Measurements from ENCODE around the gene NRXN3. TPM values are rescaled to one million over a fixed set of nuclear protein-coding genes. Genes with fewer than 3 reads are reported as not detected.

NRXN3 gene
- total and polyA plus RNA-seq, 4 donors = 1.4 to 8.3 (median 4.4) TPM

GRCh38 chr14:78450669-78451318 is 280.6 kb downstream of the NRXN3 start:
- no peaks in the 10 kb centered on the region for H3K27me3 ChIP-seq (ENCODE audit: control insufficient read depth in 3 of 3, insufficient read depth in 3 of 3, low read length in 2 of 3)
- no peaks in the 10 kb centered on the region for H3K36me3 ChIP-seq (ENCODE audit: control insufficient read depth in 4 of 4, insufficient read depth in 4 of 4, low read length in 4 of 4)
- 73 to 75% methylated on average over 6 of the region's 6 CpGs for WGBS, 2 donors
- peak; percentile 61 for ATAC-seq (ENCODE audit: insufficient read depth, low FRiP score)
- H3K4me1 ChIP-seq (ENCODE audit: control insufficient read depth in 5 of 5, insufficient read depth in 5 of 5, low read length in 5 of 5) = no peaks in the 10 kb centered on the region
- no peak overlapping the region for H3K4me3 ChIP-seq
- no peak for DNase-seq
- TF ChIP-seq, protein P1, sequence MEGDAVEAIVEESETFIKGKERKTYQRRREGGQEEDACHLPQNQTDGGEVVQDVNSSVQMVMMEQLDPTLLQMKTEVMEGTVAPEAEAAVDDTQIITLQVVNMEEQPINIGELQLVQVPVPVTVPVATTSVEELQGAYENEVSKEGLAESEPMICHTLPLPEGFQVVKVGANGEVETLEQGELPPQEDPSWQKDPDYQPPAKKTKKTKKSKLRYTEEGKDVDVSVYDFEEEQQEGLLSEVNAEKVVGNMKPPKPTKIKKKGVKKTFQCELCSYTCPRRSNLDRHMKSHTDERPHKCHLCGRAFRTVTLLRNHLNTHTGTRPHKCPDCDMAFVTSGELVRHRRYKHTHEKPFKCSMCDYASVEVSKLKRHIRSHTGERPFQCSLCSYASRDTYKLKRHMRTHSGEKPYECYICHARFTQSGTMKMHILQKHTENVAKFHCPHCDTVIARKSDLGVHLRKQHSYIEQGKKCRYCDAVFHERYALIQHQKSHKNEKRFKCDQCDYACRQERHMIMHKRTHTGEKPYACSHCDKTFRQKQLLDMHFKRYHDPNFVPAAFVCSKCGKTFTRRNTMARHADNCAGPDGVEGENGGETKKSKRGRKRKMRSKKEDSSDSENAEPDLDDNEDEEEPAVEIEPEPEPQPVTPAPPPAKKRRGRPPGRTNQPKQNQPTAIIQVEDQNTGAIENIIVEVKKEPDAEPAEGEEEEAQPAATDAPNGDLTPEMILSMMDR (IDR thresholded peaks at IDR 0.05; ENCODE audit: control extremely low read depth, extremely low read depth) = no peak
- no peak overlapping the region for H3K27ac ChIP-seq (ENCODE audit: low read depth in 1 of 2, low read length in 1 of 2)
- no peaks in the 10 kb centered on the region for H3K9me3 ChIP-seq (ENCODE audit: control insufficient read depth in 4 of 4, insufficient read depth in 3 of 4, low read length in 3 of 4)
- H3K9ac ChIP-seq (ENCODE audit: insufficient read depth in 1 of 2, low read length in 2 of 2) = no peak overlapping the region

DNA sequence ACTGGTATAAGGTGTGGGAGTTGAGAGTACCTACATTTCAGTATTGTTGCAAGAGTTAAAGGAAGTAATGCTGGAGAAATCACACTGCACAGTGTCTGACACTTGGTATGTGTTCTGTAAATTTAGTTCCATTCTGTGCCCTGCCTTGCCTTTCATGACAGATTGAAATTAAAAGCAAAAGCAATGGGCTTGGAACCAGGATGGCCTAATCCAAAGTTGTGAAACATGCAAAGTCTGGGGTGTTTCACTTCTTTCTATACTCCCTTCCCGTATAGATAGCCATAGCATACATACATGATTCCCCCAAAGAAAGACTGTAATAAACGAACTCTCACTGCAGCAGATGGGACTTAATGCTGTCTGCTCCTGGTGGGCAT is 281.1 kb downstream of the NRXN3 start:
- ATAC-seq (ENCODE audit: insufficient read depth, low FRiP score) (no peak), DNase-seq (no peak)
- no peaks in the 10 kb centered on the region for H3K9me3 ChIP-seq (ENCODE audit: control insufficient read depth in 4 of 4, insufficient read depth in 3 of 4, low read length in 3 of 4)
- no peaks in the 10 kb centered on the region for H3K27me3 ChIP-seq (ENCODE audit: control insufficient read depth in 3 of 3, insufficient read depth in 3 of 3, low read length in 2 of 3)
- H3K4me1 ChIP-seq (ENCODE audit: control insufficient read depth in 5 of 5, insufficient read depth in 5 of 5, low read length in 5 of 5) = no peaks in the 10 kb centered on the region
- WGBS, 2 donors = 59 to 61% methylated on average over 2 of the region's 2 CpGs
- TF ChIP-seq, protein P1 (IDR thresholded peaks at IDR 0.05; ENCODE audit: control extremely low read depth, extremely low read depth) = no peak
- no peak overlapping the region for H3K9ac ChIP-seq (ENCODE audit: insufficient read depth in 1 of 2, low read length in 2 of 2)
- no peaks in the 10 kb centered on the region for H3K36me3 ChIP-seq (ENCODE audit: control insufficient read depth in 4 of 4, insufficient read depth in 4 of 4, low read length in 4 of 4)
- H3K27ac ChIP-seq (ENCODE audit: low read depth in 1 of 2, low read length in 1 of 2) = no peak overlapping the region
- no peak overlapping the region for H3K4me3 ChIP-seq

DNA sequence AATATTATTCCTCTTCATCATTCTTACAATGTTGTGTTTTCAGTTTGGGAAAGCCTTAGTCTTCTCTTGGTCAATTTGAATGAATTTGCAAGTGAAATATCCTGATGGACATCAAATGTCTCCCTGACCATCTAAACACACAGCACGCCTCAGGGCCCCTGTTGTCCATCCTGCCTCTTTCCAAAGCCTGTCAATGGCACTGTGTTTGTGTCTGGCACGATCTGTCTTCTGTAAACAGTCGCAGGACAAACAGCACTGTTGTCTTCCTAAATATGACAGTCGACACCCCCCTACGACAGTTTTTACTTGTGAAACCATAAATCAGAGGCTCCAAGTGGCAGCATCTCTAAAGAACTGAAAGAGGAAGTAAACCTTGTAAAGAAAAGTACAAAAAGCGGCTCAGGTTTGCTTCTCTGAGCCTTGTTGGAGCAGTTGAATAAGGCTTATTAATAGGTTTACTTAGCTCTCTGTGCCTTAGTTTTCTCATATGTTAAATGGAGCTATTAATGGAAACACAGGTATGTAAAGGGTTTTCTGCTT is 285.8 kb downstream of the NRXN3 start:
- no peak for DNase-seq
- H3K4me1 ChIP-seq (ENCODE audit: control insufficient read depth in 5 of 5, insufficient read depth in 5 of 5, low read length in 5 of 5) = no peaks in the 10 kb centered on the region
- H3K4me3 ChIP-seq = no peak overlapping the region
- no peak for ATAC-seq (ENCODE audit: insufficient read depth, low FRiP score)
- 63 to 68% methylated on average over 6 of the region's 6 CpGs for WGBS, 2 donors
- H3K36me3 ChIP-seq (ENCODE audit: control insufficient read depth in 4 of 4, insufficient read depth in 4 of 4, low read length in 4 of 4) = no peaks in the 10 kb centered on the region
- TF ChIP-seq, protein P1 (IDR thresholded peaks at IDR 0.05; ENCODE audit: control extremely low read depth, extremely low read depth) = no peak
- no peaks in the 10 kb centered on the region for H3K27me3 ChIP-seq (ENCODE audit: control insufficient read depth in 3 of 3, insufficient read depth in 3 of 3, low read length in 2 of 3)
- no peaks in the 10 kb centered on the region for H3K9me3 ChIP-seq (ENCODE audit: control insufficient read depth in 4 of 4, insufficient read depth in 3 of 4, low read length in 3 of 4)
- H3K27ac ChIP-seq (ENCODE audit: low read depth in 1 of 2, low read length in 1 of 2) = no peak overlapping the region
- H3K9ac ChIP-seq (ENCODE audit: insufficient read depth in 1 of 2, low read length in 2 of 2) = no peak overlapping the region

GRCh38 chr14:78469947-78470346 is 299.8 kb downstream of the NRXN3 start:
- Histone ChIP-seq H3K27ac (ENCODE audit: low read depth in 1 of 2, low read length in 1 of 2) (no peak overlapping the region), H3K27me3 (ENCODE audit: control insufficient read depth in 3 of 3, insufficient read depth in 3 of 3, low read length in 2 of 3) (no peaks in the 10 kb centered on the region), H3K4me3 (no peak overlapping the region), H3K9me3 (ENCODE audit: control insufficient read depth in 4 of 4, insufficient read depth in 3 of 4, low read length in 3 of 4) (peaks cover 0 to 4% (median 0%) of the 10 kb centered on the region in 4 donors), H3K36me3 (ENCODE audit: control insufficient read depth in 4 of 4, insufficient read depth in 4 of 4, low read length in 4 of 4) (no peaks in the 10 kb centered on the region), H3K9ac (ENCODE audit: insufficient read depth in 1 of 2, low read length in 2 of 2) (no peak overlapping the region), H3K4me1 (ENCODE audit: control insufficient read depth in 5 of 5, insufficient read depth in 5 of 5, low read length in 5 of 5) (no peaks in the 10 kb centered on the region)
- DNase-seq (no peak), ATAC-seq (ENCODE audit: insufficient read depth, low FRiP score) (no peak)
- TF ChIP-seq, protein P1 (IDR thresholded peaks at IDR 0.05; ENCODE audit: control extremely low read depth, extremely low read depth) = no peak

All from lung (tissue), 12 donors.